Right lobe of liver (tissue), 6 donors: ENCODE data around the gene PRR3. TPM values are rescaled to one million over a fixed set of nuclear protein-coding genes. Genes with fewer than 3 reads are reported as not detected.

Source experiments
- ATAC-seq, 4 donors: fragments of 200-7000 bp; cut with Tn5 transposase; one replicate each; pipeline ENCODE4 v1.9.1; 2020; ENCODE audit warnings: mild to moderate bottlenecking in 4 of 4, moderate library complexity in 4 of 4
- DNase-seq, 3 donors: peaks; one replicate each; pipeline ENCODE4 v3.0.0-alpha.2; 2020
- H3K27ac ChIP-seq, 3 donors: fragments of 200-600 bp; one replicate each; pipeline ENCODE4 v1.8.0; 2022
- H3K27me3 ChIP-seq, 2 donors: fragments of 200-600 bp; one replicate each; pipeline ENCODE4 v1.8.0; 2022
- H3K36me3 ChIP-seq, 4 donors: fragments of 200-600 bp; sonication (generic) in 1 of 4; one replicate each; pipeline versions ENCODE4 v1.5.1 to v1.8.0; 2017 to 2022; ENCODE audit warnings: control low read depth in 1 of 4
- H3K4me1 ChIP-seq, 4 donors: fragments of 200-600 bp; sonication (generic) in 1 of 4; one replicate each; pipeline versions ENCODE4 v1.5.1 to v1.8.0; 2017 to 2022; ENCODE audit warnings: control low read depth in 1 of 4
- H3K4me3 ChIP-seq, 3 donors: fragments of 200-600 bp; one replicate each; pipeline ENCODE4 v1.8.0; 2022
- H3K9me3 ChIP-seq, 4 donors: fragments of 200-600 bp; sonication (generic) in 1 of 4; one replicate each; pipeline versions ENCODE4 v1.5.1 to v1.8.0; 2017 to 2022; ENCODE audit warnings: control low read depth in 1 of 4
- POLR2A ChIP-seq: fragments of 450-650 bp; IDR thresholded peaks from one replicate; pipeline ENCODE4 v1.6.1; 2017; ENCODE audit warnings: antibody characterized with exemption, mild to moderate bottlenecking
- WGBS: methylation state at CpG from one replicate; pipeline ENCODE4 v1.1.6; 2018; ENCODE audit warnings: low coverage, low lambda C conversion rate; ENCODE audit not compliant: insufficient coverage; ENCODE audit errors: missing lambda C conversion rate; 5-methylcytosine and 5-hydroxymethylcytosine counted together
- intact Hi-C, 2 donors: fragments of 100-400 bp; cut with DNase I; formaldehyde crosslinking; loops; one replicate each; pipeline versions ENCODE4 v1.11.2 to v1.14.1; 2022
- total RNA-seq, 6 experiments: library from RNA; depleted of rRNA in 2 of 6; stranded (reverse); fragments of >200 nt in 2 of 6; fragmentation: NEBNext Ultra II Directional in 3 of 6; extraction: Animal tissue kit (Norgen Biotek cat#: 25700) in 3 of 6; gene quantifications; one replicate each; pipeline versions ENCODE4 v1.1.0 to v1.2.4, GENCODE V29; 2016 to 2023
- TF ChIP-seq, protein P1 (sequence below), 4 donors: fragments of 200-600 bp in 3 of 4; fragments of 450-650 bp in 1 of 4; IDR thresholded peaks; one replicate each; pipeline versions ENCODE4 v1.5.1 to v1.8.0; 2016 to 2022; ENCODE audit warnings: antibody characterized with exemption in 4 of 4, mild to moderate bottlenecking in 2 of 4
- donor health status: DM: no; HTN: yes; CAD: no.
- donor health status: DM: no; HTN: no; CAD: no.
- donor health status: DM: no; HTN: no; CAD: no.
- donor health status: DM: no; HTN: yes; CAD: no.
- donor health status: DM: no; HTN: yes; CAD: no.

The PRR3 gene
- total RNA-seq, 6 experiments from 2014 or later = 2.3 to 3.8 (median 2.6) TPM

GRCh38 chr6:30547454-30547853 lies 9.6 kb upstream of the PRR3 start:
- no peak for TF ChIP-seq POLR2A
- TF ChIP-seq, protein P1, sequence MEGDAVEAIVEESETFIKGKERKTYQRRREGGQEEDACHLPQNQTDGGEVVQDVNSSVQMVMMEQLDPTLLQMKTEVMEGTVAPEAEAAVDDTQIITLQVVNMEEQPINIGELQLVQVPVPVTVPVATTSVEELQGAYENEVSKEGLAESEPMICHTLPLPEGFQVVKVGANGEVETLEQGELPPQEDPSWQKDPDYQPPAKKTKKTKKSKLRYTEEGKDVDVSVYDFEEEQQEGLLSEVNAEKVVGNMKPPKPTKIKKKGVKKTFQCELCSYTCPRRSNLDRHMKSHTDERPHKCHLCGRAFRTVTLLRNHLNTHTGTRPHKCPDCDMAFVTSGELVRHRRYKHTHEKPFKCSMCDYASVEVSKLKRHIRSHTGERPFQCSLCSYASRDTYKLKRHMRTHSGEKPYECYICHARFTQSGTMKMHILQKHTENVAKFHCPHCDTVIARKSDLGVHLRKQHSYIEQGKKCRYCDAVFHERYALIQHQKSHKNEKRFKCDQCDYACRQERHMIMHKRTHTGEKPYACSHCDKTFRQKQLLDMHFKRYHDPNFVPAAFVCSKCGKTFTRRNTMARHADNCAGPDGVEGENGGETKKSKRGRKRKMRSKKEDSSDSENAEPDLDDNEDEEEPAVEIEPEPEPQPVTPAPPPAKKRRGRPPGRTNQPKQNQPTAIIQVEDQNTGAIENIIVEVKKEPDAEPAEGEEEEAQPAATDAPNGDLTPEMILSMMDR (IDR thresholded peaks at IDR 0.05) = no peak
- no peak for ATAC-seq
- H3K4me1 ChIP-seq = no peaks in the 10 kb centered on the region
- H3K36me3 ChIP-seq = peaks cover 0 to 22% (median 4%) of the 10 kb centered on the region in 4 donors
- no peak for DNase-seq
- H3K27ac ChIP-seq = no peak overlapping the region
- WGBS = 86% methylated on average over 6 of the region's 6 CpGs
- H3K4me3 ChIP-seq = no peak overlapping the region
- intact Hi-C loops = loop anchor here (5.0 to 10.0 kb wide), 3 partner anchors 45 to 65 kb away; no protein-coding TSS in a partner anchor
- no peaks in the 10 kb centered on the region for H3K9me3 ChIP-seq
- H3K27me3 ChIP-seq = no peaks in the 10 kb centered on the region

DNA sequence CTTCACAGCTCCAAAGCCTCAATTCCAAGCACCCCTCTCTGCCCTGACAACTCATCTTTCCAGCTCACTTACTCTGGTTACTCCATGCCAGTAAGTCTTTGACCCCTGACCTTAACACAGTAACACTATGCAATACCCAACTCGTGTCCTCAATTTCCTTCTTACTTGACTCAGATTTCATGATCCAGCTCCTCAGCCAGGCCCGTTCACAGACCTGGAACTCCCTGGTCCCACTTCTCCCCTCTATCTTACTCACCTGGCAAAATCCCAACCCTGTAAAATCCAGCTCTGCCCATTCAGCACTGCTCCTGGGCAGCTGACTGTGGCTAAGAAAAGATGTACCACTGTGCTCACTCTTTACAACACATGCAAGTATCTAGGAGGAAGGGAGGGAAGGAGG lies 8.7 kb upstream of the PRR3 start:
- DNase-seq (no peak), ATAC-seq (no peak)
- Histone ChIP-seq H3K4me3 (no peak overlapping the region), H3K27me3 (no peaks in the 10 kb centered on the region), H3K27ac (no peak overlapping the region), H3K4me1 (no peaks in the 10 kb centered on the region), H3K9me3 (no peaks in the 10 kb centered on the region), H3K36me3 (peaks cover 0 to 31% (median 4%) of the 10 kb centered on the region in 4 donors)
- intact Hi-C loops = loop anchor here (5.0 to 10.0 kb wide), 3 partner anchors 44 to 66 kb away; no protein-coding TSS in a partner anchor
- 48% methylated on average over 2 of the region's 2 CpGs for WGBS
- TF ChIP-seq, protein P1 (IDR thresholded peaks at IDR 0.05) = no peak
- no peak for TF ChIP-seq POLR2A

DNA sequence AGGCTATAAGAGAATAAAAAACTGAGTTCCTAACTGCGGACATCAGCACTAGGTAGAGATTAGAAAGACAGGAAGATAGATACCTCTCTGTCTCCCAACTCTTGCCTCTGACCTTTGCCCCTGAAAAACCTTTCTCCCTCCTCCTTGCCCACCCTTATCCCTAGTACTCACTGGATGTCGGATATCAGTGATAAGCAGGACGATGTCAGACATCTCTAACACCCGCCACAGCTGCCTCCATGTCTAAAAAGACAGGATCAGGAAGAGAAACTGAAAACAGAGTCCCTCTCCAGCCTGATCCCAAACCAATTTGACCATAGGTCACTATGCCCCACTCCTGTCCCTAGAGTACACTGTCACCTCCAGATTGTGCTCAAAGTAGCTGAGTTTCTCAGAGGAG lies 2.7 kb upstream of the PRR3 start:
- Histone ChIP-seq H3K4me3 (no peak overlapping the region), H3K36me3 (peaks cover 0 to 31% (median 4%) of the 10 kb centered on the region in 4 donors), H3K27ac (no peak overlapping the region), H3K4me1 (peaks cover 0 to 14% (median 5%) of the 10 kb centered on the region in 4 donors), H3K9me3 (no peaks in the 10 kb centered on the region), H3K27me3 (no peaks in the 10 kb centered on the region)
- 67% methylated on average over 1 of the region's 4 CpGs for WGBS
- TF ChIP-seq POLR2A = no peak
- TF ChIP-seq, protein P1 (IDR thresholded peaks at IDR 0.05) = no peak
- intact Hi-C loops = no loop called here
- no peak for ATAC-seq
- no peak for DNase-seq

GRCh38 chr6:30554962-30555815 lies 1.9 kb upstream of the PRR3 start:
- no peaks in the 10 kb centered on the region for H3K9me3 ChIP-seq
- intact Hi-C loops = no loop called here

More at GRCh38 chr6:30554962-30555815, 1.9 kb upstream of the PRR3 start:
- H3K36me3 ChIP-seq = peaks cover 0 to 31% (median 4%) of the 10 kb centered on the region in 4 donors
- ATAC-seq = peak in 2 of 4 donors; percentile 1 to 3
- H3K27ac ChIP-seq = peak overlapping the region; percentile 93 to 95 (median 95)
- WGBS = 40% methylated on average over 12 of the region's 34 CpGs
- peak overlapping the region; percentile 77 to 86 (median 84) for H3K4me3 ChIP-seq
- no peaks in the 10 kb centered on the region for H3K27me3 ChIP-seq
- H3K4me1 ChIP-seq = peaks cover 0 to 14% (median 5%) of the 10 kb centered on the region in 4 donors
- TF ChIP-seq POLR2A = no peak
- TF ChIP-seq, protein P1 (IDR thresholded peaks at IDR 0.05) = no peak
- peak in 2 of 3 donors; percentile 50 to 70 for DNase-seq
